H1 (cell line): Measurements from ENCODE around the gene MACROD2. TPM values are rescaled to one million over a fixed set of nuclear protein-coding genes. Genes with fewer than 3 reads are reported as not detected.

ENCODE experiments used
- BRCA1 ChIP-seq: IDR thresholded peaks from 2 replicates; pipeline ENCODE4 v1.6.1; 2012; ENCODE audit warnings: low read depth, low read length, improper control_type of control experiment
- MAX ChIP-seq: IDR thresholded peaks from 2 replicates; pipeline ENCODE4 v1.6.1; 2012; ENCODE audit warnings: inconsistent platforms
- RAD21 ChIP-seq, 2 experiments: IDR thresholded peaks in 1 of 2; conservative IDR thresholded peaks in 1 of 2; 2 replicates each; pipeline ENCODE4 v1.6.1; 2011; ENCODE audit warnings: low read depth in 2 of 2, low read length in 2 of 2, improper control_type of control experiment in 1 of 2, inconsistent platforms in 1 of 2, mild to moderate bottlenecking in 1 of 2, moderate library complexity in 1 of 2
- SIN3A ChIP-seq, 2 experiments: IDR thresholded peaks in 1 of 2; conservative IDR thresholded peaks in 1 of 2; 2 replicates each; pipeline ENCODE4 v1.6.1; 2011 to 2012; ENCODE audit warnings: low read length in 2 of 2, improper control_type of control experiment in 1 of 2, low read depth in 1 of 2, mild to moderate bottlenecking in 1 of 2
- TCF12 ChIP-seq: IDR thresholded peaks from 2 replicates; pipeline ENCODE4 v1.6.1; 2011; ENCODE audit warnings: low read depth, mild to moderate bottlenecking, low read length
- polyA plus RNA-seq, 7 experiments: library from polyadenylated mRNA; depleted of rRNA in 3 of 7; stranded (reverse) in 5 of 7; unstranded in 2 of 7; fragments of >200 nt in 5 of 7; fragments of 200-250 nt in 2 of 7; gene quantifications; 1 replicate in 5 of 7; 2 replicates in 1 of 7; 4 replicates in 1 of 7; pipeline versions ENCODE4 v1.2.1 to v1.2.3, GENCODE V29; 2011 to 2013; ENCODE audit warnings: missing spikeins in 2 of 7, mixed read lengths in 2 of 7
- total RNA-seq: library from RNA; stranded (reverse); fragmentation: NEBNext Ultra II Directional; extraction: Animal tissue kit (Norgen Biotek cat#: 25700); gene quantifications from 2 replicates; pipeline ENCODE4 v1.2.1, GENCODE V29; 2021

The MACROD2 gene
- total and polyA plus RNA-seq, 2 of the 8 experiments (the other 6 are each of a cell fraction or from before 2014, with no cell fraction given) = 0.70 to 3.9 TPM

- TF ChIP-seq SIN3A (conservative IDR thresholded peaks at IDR 0.05 in 1 of 2, IDR thresholded peaks at IDR 0.05 in 1 of 2; ENCODE audit: low read depth in 1 of 2, low read length in 2 of 2) (no peak), BRCA1 (no peak), TCF12 (no peak), MAX (no peak), RAD21 (IDR thresholded peaks at IDR 0.05 in 1 of 2, conservative IDR thresholded peaks at IDR 0.05 in 1 of 2; ENCODE audit: low read depth in 2 of 2, low read length in 2 of 2) (no peak)
Measured at GRCh38 chr20:15836634-15837033, 1841.3 kb downstream of the MACROD2 start (continued).
